GM15510 (cell line): ENCODE data around the gene FZD2.

Source experiments
- POLR2A ChIP-seq: IDR thresholded peaks from 3 replicates; pipeline ENCODE4 v1.6.1; 2011; ENCODE audit warnings: borderline replicate concordance; ENCODE audit not compliant: insufficient read length; ENCODE audit errors: extremely low read depth

Gene FZD2

GRCh38 chr17:44543213-44543904, 13.9 kb upstream of the FZD2 start:
- no peak for TF ChIP-seq POLR2A

- TF ChIP-seq POLR2A: no peak
These were observed 13.3 kb upstream of the FZD2 start for GRCh38 chr17:44543905-44544523.

GRCh38 chr17:44546671-44547606, 10.3 kb upstream of the FZD2 start:
- TF ChIP-seq POLR2A: no peak

- TF ChIP-seq POLR2A: no peak
These were observed 9.5 kb upstream of the FZD2 start for GRCh38 chr17:44547625-44548267.

GRCh38 chr17:44548376-44549230, 8.7 kb upstream of the FZD2 start:
- no peak for TF ChIP-seq POLR2A

- TF ChIP-seq POLR2A: no peak
These were observed 7.6 kb upstream of the FZD2 start for GRCh38 chr17:44549686-44550085.

GRCh38 chr17:44552361-44552760, 4.9 kb upstream of the FZD2 start:
- no peak for TF ChIP-seq POLR2A

- no peak for TF ChIP-seq POLR2A
These were observed 2.2 kb upstream of the FZD2 start for GRCh38 chr17:44555099-44555498.

GRCh38 chr17:44556166-44556831, 985 bp upstream of the FZD2 start:
- no peak for TF ChIP-seq POLR2A

GRCh38 chr17:44557651-44558285, 484 bp downstream of the FZD2 start:
- TF ChIP-seq POLR2A: no peak

GRCh38 chr17:44558334-44558709, 1.0 kb downstream of the FZD2 start:
- no peak for TF ChIP-seq POLR2A

GRCh38 chr17:44558710-44559633, 1.7 kb downstream of the FZD2 start:
- TF ChIP-seq POLR2A: no peak
